OCI-LY1 (cell line): ENCODE data around the gene SULF2.

Source experiments
- EZH2 ChIP-seq: fragments of 200-600 bp; sonication (generic), shearing (Covaris generic); IDR thresholded peaks from 2 replicates; pipeline ENCODE4 v1.8.0; 2017; ENCODE audit warnings: borderline replicate concordance, mixed run types, mild to moderate bottlenecking, antibody characterized with exemption, low read length, moderate library complexity, mixed read lengths
- TF ChIP-seq, protein P1 (sequence below): fragments of 200-600 bp; sonication (generic), shearing (Covaris generic); IDR thresholded peaks from 2 replicates; pipeline ENCODE4 v1.5.1; 2017; ENCODE audit warnings: mild to moderate bottlenecking, antibody characterized with exemption, low read length, moderate library complexity, mixed read lengths

DNA sequence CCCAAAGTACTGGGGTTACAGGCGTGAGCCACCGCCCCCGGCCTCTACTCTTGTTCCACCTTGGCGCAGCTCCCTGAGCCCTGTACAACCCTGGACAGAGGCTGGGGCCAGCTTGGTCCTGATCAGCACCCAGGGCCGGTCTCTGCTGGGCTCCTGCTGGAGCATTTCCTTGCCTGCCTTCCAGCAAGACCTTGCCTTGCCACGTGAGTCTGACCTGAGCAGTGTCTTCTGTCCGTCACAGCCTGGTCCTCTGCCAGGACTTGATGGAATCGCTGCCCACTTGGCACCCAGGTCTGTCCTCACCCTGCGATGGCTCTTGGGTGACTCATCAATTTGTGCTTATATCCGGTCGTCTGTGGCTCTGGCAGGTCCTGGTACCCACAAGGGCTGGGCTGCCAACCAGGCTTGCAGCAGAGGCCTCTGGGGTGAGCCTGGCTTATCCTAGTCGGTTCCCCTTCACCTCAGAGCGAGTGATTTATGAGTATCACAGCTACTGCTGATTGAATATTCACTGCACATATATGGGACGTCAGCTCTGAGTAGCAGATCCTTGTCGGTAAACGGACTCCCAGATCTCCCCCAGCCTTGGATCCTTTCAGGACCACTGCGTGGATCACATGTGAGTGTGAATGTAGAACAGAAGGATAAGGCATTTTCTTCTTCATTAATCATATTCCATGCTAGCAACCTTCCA lies 10.1 kb upstream of the SULF2 start:
- no peak for TF ChIP-seq EZH2
- TF ChIP-seq, protein P1, sequence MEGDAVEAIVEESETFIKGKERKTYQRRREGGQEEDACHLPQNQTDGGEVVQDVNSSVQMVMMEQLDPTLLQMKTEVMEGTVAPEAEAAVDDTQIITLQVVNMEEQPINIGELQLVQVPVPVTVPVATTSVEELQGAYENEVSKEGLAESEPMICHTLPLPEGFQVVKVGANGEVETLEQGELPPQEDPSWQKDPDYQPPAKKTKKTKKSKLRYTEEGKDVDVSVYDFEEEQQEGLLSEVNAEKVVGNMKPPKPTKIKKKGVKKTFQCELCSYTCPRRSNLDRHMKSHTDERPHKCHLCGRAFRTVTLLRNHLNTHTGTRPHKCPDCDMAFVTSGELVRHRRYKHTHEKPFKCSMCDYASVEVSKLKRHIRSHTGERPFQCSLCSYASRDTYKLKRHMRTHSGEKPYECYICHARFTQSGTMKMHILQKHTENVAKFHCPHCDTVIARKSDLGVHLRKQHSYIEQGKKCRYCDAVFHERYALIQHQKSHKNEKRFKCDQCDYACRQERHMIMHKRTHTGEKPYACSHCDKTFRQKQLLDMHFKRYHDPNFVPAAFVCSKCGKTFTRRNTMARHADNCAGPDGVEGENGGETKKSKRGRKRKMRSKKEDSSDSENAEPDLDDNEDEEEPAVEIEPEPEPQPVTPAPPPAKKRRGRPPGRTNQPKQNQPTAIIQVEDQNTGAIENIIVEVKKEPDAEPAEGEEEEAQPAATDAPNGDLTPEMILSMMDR = no peak
